Endothelial cell (in vitro differentiated cells): Measurements from ENCODE around the gene GNL3. TPM values are rescaled to one million over a fixed set of nuclear protein-coding genes. Genes with fewer than 3 reads are reported as not detected.

ENCODE experiments used
- DNase-seq: peaks from one replicate; pipeline ENCODE4 v3.0.0; 2021; ENCODE audit warnings: low spot score
- H3K27ac Mint-ChIP-seq: one replicate; pipeline ENCODE4 v1.8.0; 2021; ENCODE audit warnings: mixed read lengths, inconsistent platforms; ENCODE audit not compliant: unreplicated experiment
- H3K27me3 Mint-ChIP-seq: one replicate; pipeline ENCODE4 v1.8.0; 2021; ENCODE audit warnings: mild to moderate bottlenecking, moderate library complexity, mixed read lengths, inconsistent platforms; ENCODE audit not compliant: unreplicated experiment
- H3K36me3 Mint-ChIP-seq: one replicate; pipeline ENCODE4 v1.8.0; 2021; ENCODE audit warnings: mild to moderate bottlenecking, low read depth, mixed read lengths, inconsistent platforms; ENCODE audit not compliant: unreplicated experiment
- H3K4me1 Mint-ChIP-seq: one replicate; pipeline ENCODE4 v1.8.0; 2021; ENCODE audit warnings: mild to moderate bottlenecking, mixed read lengths, inconsistent platforms; ENCODE audit not compliant: unreplicated experiment
- H3K4me3 Mint-ChIP-seq: one replicate; pipeline ENCODE4 v1.8.0; 2021; ENCODE audit warnings: mild to moderate bottlenecking, mixed read lengths, inconsistent platforms; ENCODE audit not compliant: unreplicated experiment
- H3K9me3 Mint-ChIP-seq: one replicate; pipeline ENCODE4 v1.8.0; 2021; ENCODE audit warnings: mixed read lengths, inconsistent platforms; ENCODE audit not compliant: unreplicated experiment
- total RNA-seq: library from RNA; stranded (reverse); fragmentation: NEBNext Ultra II Directional; extraction: Animal tissue kit (Norgen Biotek cat#: 25700); gene quantifications from one replicate; pipeline ENCODE4 v1.2.1, GENCODE V29; 2021; ENCODE audit not compliant: unreplicated experiment
- TF ChIP-seq, protein P1 (sequence below): fragments of 200-600 bp; sonication (generic); IDR thresholded peaks from one replicate; pipeline ENCODE4 v1.5.0; 2021; ENCODE audit warnings: antibody characterized with exemption; ENCODE audit not compliant: unreplicated experiment

The GNL3 gene
- total RNA-seq, 1 donor from 2014 or later = 50.0 TPM

DNA sequence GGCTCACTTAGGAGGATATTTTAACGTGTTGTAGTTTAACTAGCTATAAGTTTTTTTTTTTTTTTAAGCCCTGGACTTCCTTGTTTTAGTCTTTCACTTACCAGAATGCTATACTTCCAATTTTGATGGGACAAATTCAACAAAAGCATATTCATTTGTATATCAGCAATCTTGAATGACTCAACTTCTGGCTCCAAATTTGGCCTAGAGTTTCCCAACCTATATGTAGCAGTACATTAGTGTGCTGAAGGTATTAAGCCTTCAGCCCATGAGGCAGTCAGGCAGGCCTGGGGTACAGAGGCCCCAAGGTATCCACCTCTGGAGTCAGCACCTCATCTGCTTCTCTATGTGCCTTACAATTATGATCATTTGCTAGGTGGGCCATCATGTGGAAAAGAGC is 6.0 kb upstream of the GNL3 start:
- H3K9me3 Mint-ChIP-seq = no peaks in the 10 kb centered on the region
- no peak for DNase-seq
- H3K36me3 Mint-ChIP-seq = peaks cover 29% of the 10 kb centered on the region
- no peak overlapping the region for H3K4me3 Mint-ChIP-seq
- peaks cover 17% of the 10 kb centered on the region for H3K4me1 Mint-ChIP-seq
- TF ChIP-seq, protein P1, sequence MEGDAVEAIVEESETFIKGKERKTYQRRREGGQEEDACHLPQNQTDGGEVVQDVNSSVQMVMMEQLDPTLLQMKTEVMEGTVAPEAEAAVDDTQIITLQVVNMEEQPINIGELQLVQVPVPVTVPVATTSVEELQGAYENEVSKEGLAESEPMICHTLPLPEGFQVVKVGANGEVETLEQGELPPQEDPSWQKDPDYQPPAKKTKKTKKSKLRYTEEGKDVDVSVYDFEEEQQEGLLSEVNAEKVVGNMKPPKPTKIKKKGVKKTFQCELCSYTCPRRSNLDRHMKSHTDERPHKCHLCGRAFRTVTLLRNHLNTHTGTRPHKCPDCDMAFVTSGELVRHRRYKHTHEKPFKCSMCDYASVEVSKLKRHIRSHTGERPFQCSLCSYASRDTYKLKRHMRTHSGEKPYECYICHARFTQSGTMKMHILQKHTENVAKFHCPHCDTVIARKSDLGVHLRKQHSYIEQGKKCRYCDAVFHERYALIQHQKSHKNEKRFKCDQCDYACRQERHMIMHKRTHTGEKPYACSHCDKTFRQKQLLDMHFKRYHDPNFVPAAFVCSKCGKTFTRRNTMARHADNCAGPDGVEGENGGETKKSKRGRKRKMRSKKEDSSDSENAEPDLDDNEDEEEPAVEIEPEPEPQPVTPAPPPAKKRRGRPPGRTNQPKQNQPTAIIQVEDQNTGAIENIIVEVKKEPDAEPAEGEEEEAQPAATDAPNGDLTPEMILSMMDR = no peak
- no peak overlapping the region for H3K27ac Mint-ChIP-seq
- peaks cover 3% of the 10 kb centered on the region for H3K27me3 Mint-ChIP-seq

DNA sequence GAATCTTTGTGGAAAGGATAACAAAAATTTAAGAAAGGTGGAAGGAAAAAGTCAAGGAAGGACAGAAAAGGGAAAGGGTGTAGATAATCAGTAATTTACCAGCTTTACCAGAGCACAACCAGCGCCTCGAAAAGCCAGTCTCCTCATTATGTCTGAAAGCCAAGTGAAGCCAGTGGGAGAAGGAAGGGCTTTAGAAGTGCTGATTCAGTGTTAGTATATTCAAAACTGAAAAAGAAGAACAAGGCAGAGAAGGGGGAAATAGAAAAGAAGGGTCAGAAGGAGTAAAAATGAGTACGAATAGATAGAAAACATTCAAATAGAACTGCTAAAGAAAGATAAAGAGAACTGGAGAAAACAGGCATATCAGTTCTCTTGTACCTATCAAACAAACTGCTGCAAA is 4.2 kb upstream of the GNL3 start:
- TF ChIP-seq, protein P1 = no peak
- Mint-ChIP-seq H3K4me3 (no peak overlapping the region), H3K9me3 (no peaks in the 10 kb centered on the region), H3K36me3 (peaks cover 24% of the 10 kb centered on the region), H3K27me3 (peaks cover 3% of the 10 kb centered on the region), H3K4me1 (peaks cover 20% of the 10 kb centered on the region), H3K27ac (peak overlapping the region; percentile 0)
- DNase-seq = no peak

DNA sequence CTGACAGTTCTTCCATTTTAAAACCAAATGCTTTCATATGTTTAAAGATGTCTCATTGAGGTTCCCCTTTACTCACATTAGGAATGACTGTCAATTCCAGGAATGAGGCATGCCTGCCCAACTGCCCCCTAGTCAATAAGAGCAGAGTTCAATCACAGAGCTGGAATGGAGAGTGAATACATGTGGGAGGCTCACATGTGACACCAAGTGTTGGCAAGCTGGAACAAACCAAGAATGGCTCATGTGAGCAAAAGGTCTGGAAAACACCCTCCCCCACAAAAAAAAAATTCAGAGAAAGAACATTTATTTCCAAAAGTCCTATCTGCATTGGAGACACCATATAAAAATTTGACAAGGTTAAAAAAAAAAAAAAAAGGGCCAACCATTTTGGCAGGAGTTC is 3.8 kb upstream of the GNL3 start:
- DNase-seq = no peak
- TF ChIP-seq, protein P1 = no peak
- Mint-ChIP-seq H3K36me3 (peaks cover 20% of the 10 kb centered on the region), H3K27ac (peak overlapping the region; percentile 36), H3K27me3 (peaks cover 3% of the 10 kb centered on the region), H3K4me3 (no peak overlapping the region), H3K4me1 (peaks cover 20% of the 10 kb centered on the region), H3K9me3 (no peaks in the 10 kb centered on the region)

DNA sequence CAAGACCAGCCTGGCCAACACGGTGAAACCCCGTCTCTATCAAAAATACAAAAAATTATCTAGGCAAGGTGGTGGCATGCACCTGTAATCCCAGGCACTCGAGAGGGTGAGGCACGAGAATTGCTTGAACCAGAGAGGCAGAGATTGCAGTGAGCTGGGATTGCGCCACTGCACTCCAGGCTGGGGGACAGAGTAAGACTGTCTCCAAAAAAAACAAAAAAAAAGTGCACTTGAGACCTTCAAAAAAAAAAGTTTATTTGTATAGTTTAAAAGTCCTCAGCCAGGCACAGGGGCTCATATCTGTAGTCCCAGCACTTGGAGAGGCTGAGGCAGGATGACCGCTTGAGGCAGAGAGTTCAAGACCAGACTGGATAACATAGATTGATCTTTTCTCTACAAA is 2.2 kb upstream of the GNL3 start:
- Mint-ChIP-seq H3K9me3 (no peaks in the 10 kb centered on the region), H3K27ac (no peak overlapping the region), H3K4me1 (peaks cover 19% of the 10 kb centered on the region), H3K36me3 (peaks cover 22% of the 10 kb centered on the region), H3K27me3 (peaks cover 5% of the 10 kb centered on the region), H3K4me3 (no peak overlapping the region)
- DNase-seq = no peak
- TF ChIP-seq, protein P1 = no peak

DNA sequence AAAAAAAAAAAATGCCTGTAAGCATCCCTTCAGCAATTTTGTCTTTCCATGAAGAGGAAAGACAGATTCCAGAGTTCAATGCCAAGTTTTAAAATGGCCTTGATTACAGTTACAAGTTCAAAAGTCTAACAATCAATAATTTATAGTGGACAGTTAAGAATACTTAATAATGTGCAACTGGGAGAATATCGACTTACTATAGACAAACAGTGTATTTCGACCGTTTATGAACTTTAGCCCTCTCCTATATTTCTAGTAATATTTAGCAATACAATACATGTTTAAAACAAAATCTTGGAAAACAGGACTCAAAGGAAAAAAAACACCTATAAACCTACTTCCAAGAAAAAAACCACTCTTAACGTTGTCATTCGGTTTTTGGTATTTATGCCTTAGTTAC is 1.6 kb upstream of the GNL3 start:
- H3K9me3 Mint-ChIP-seq = no peaks in the 10 kb centered on the region
- peaks cover 19% of the 10 kb centered on the region for H3K4me1 Mint-ChIP-seq
- peak overlapping the region; percentile 94 for H3K27ac Mint-ChIP-seq
- H3K27me3 Mint-ChIP-seq = peaks cover 5% of the 10 kb centered on the region
- peaks cover 21% of the 10 kb centered on the region for H3K36me3 Mint-ChIP-seq
- H3K4me3 Mint-ChIP-seq = peak overlapping the region; percentile 94
- DNase-seq = no peak
- TF ChIP-seq, protein P1 = no peak
